Suprapubic skin (tissue), 3 donors: ENCODE measurements around the gene ARRB1.

ENCODE experiments used
- EP300 ChIP-seq: sonication (generic); formaldehyde crosslinking; IDR thresholded peaks from one replicate; pipeline ENCODE4 v1.6.1; 2017; ENCODE audit warnings: antibody characterized with exemption
- POLR2A ChIP-seq, 2 donors: fragments of 450-650 bp; IDR thresholded peaks; one replicate each; pipeline ENCODE4 v1.6.1; 2017; ENCODE audit warnings: antibody characterized with exemption in 2 of 2, mild to moderate bottlenecking in 2 of 2, moderate library complexity in 2 of 2
- TF ChIP-seq, protein P1 (sequence below), 2 donors: fragments of 200-600 bp in 1 of 2; fragments of 450-650 bp in 1 of 2; sonication (generic) in 1 of 2; IDR thresholded peaks; one replicate each; pipeline ENCODE4 v1.5.1; 2016 to 2019; ENCODE audit warnings: antibody characterized with exemption in 2 of 2, mild to moderate bottlenecking in 1 of 2, moderate library complexity in 1 of 2

DNA sequence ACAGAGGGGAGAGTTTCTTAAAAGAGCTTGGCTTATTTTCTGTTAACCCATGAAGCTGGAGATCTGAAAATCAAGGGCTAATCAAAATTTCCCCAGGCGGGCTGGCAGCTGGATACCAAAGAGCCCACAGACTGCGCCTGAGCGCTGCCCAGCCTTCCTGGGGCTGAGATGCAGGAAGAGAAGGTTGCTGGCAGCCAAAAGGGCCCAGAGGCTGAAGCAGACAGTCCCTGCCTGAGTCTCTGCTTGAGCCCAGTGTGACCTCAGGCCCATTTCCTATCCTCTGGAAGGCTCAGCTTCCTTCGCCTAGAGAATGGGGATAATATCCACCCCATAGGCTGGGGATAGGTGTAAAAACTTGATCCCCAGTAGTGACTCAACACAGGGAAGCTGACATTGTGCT is 49.1 kb downstream of the ARRB1 start:
- TF ChIP-seq, protein P1, sequence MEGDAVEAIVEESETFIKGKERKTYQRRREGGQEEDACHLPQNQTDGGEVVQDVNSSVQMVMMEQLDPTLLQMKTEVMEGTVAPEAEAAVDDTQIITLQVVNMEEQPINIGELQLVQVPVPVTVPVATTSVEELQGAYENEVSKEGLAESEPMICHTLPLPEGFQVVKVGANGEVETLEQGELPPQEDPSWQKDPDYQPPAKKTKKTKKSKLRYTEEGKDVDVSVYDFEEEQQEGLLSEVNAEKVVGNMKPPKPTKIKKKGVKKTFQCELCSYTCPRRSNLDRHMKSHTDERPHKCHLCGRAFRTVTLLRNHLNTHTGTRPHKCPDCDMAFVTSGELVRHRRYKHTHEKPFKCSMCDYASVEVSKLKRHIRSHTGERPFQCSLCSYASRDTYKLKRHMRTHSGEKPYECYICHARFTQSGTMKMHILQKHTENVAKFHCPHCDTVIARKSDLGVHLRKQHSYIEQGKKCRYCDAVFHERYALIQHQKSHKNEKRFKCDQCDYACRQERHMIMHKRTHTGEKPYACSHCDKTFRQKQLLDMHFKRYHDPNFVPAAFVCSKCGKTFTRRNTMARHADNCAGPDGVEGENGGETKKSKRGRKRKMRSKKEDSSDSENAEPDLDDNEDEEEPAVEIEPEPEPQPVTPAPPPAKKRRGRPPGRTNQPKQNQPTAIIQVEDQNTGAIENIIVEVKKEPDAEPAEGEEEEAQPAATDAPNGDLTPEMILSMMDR (IDR thresholded peaks at IDR 0.05), result no peak
- no peak for TF ChIP-seq EP300
- no peak for TF ChIP-seq POLR2A (IDR thresholded peaks at IDR 0.05)
